GM12878 (cell line): ENCODE data around the gene PRKRIP1. TPM values are rescaled to one million over a fixed set of nuclear protein-coding genes. Genes with fewer than 3 reads are reported as not detected.

Source experiments
- ATAC-seq: fragments of 200-7000 bp; cut with Tn5 transposase; 3 replicates; pipeline ENCODE4 v1.9.1; 2020; ENCODE audit warnings: mild to moderate bottlenecking, moderate library complexity
- BruUV-seq: library from RNA; stranded (reverse); fragments of 400-500 nt; replicated peaks from 2 replicates; lab custom pipeline; 2021; lab: Mats Ljungman, UMichigan
- CTCF ChIA-PET: fragments of 300-600 bp; sonication (Branson Sonifier 250); formaldehyde crosslinking; extraction: SDS; loops from one replicate; lab custom pipeline; 2021; ENCODE audit warnings: inconsistent platforms; lab: Yijun Ruan, JAX
- POLR2A ChIA-PET: fragments of 350-600 bp; formaldehyde crosslinking; extraction: SDS; loops from one replicate; lab custom pipeline; 2021; ENCODE audit warnings: inconsistent platforms; lab: Charles Lee
- RAD21 ChIA-PET: fragments of 300-600 bp; sonication (Branson Sonifier 250); formaldehyde crosslinking; loops from one replicate; lab custom pipeline; 2023; ENCODE audit warnings: antibody characterized with exemption; ENCODE audit not compliant: unreplicated experiment; lab: Charles Lee
- SMC1A ChIA-PET: fragments of 300-600 bp; sonication (Branson Sonifier 250); formaldehyde crosslinking; loops from one replicate; lab custom pipeline; 2023; ENCODE audit not compliant: unreplicated experiment, uncharacterized antibody; lab: Charles Lee
- DNase-seq: peaks from one replicate; pipeline ENCODE4 v3.0.0-alpha.2; 2011; ENCODE audit warnings: low read depth, low spot score
- FAIRE-seq: peaks from 3 replicates; lab custom pipeline; 2011; peaks lifted over from hg19 to GRCh38; lab: Jason Lieb, UNC
- H2AFZ ChIP-seq: 2 replicates; pipeline ENCODE4 v1.6.0; 2011; ENCODE audit warnings: low read depth, low read length, control low read depth; ENCODE audit not compliant: control insufficient read depth
- H3K27ac ChIP-seq: 2 replicates; pipeline ENCODE4 v1.5.1; 2011; ENCODE audit warnings: control low read depth; ENCODE audit not compliant: control insufficient read depth, insufficient read depth
- H3K27me3 ChIP-seq, 2 experiments: replicated peaks in 1 of 2; 2 replicates each; pipeline versions ENCODE4 v1.6.0 to v1.6.1; 2011; ENCODE audit warnings: low read length in 1 of 2; ENCODE audit not compliant: control insufficient read depth in 2 of 2, insufficient read depth in 2 of 2
- H3K36me3 ChIP-seq, 2 experiments: 2 replicates each; pipeline ENCODE4 v1.5.1; 2011; ENCODE audit warnings: low read length in 1 of 2; ENCODE audit not compliant: control insufficient read depth in 2 of 2, insufficient read depth in 2 of 2
- H3K4me1 ChIP-seq: 2 replicates; pipeline ENCODE4 v1.6.1; 2011; ENCODE audit warnings: mild to moderate bottlenecking, low read length, moderate library complexity, mixed read lengths; ENCODE audit not compliant: control insufficient read depth, insufficient read depth
- H3K4me2 ChIP-seq: 2 replicates; pipeline ENCODE4 v1.6.0; 2011; ENCODE audit warnings: control low read depth; ENCODE audit not compliant: control insufficient read depth, insufficient read depth
- H3K4me3 ChIP-seq: fragments of 200-600 bp; sonication (generic); 2 replicates; pipeline ENCODE4 v1.5.1; 2016
- H3K79me2 ChIP-seq: 2 replicates; pipeline ENCODE4 v1.6.0; 2011; ENCODE audit warnings: low read length; ENCODE audit not compliant: control insufficient read depth, insufficient read depth
- H3K9ac ChIP-seq: 2 replicates; pipeline ENCODE4 v1.8.0; 2011; ENCODE audit warnings: low read length, control low read depth, mixed read lengths; ENCODE audit not compliant: control insufficient read depth, insufficient read depth
- H3K9me3 ChIP-seq: replicated peaks from 3 replicates; pipeline ENCODE4 v1.5.1; 2011; ENCODE audit warnings: mild to moderate bottlenecking, low read length; ENCODE audit not compliant: control insufficient read depth, insufficient read depth
- H4K20me1 ChIP-seq: 2 replicates; pipeline ENCODE4 v1.6.0; 2011; ENCODE audit not compliant: control insufficient read depth, insufficient read depth
- CHD1 ChIP-seq: IDR thresholded peaks from 2 replicates; pipeline ENCODE4 v1.6.1; 2012; ENCODE audit warnings: low read depth, low read length, improper control_type of control experiment
- CTCF ChIP-seq, 3 experiments: IDR thresholded peaks in 2 of 3; conservative IDR thresholded peaks in 1 of 3; 2 replicates each; pipeline ENCODE4 v1.5.1; 2011; ENCODE audit warnings: low read depth in 3 of 3, low read length in 3 of 3, mild to moderate bottlenecking in 3 of 3, control low read depth in 2 of 3, moderate library complexity in 2 of 3, inconsistent platforms in 1 of 3, mixed read lengths in 1 of 3; ENCODE audit not compliant: control insufficient read depth in 2 of 3, insufficient read depth in 1 of 3; ENCODE audit errors: extremely low read depth in 1 of 3
- IKZF1 ChIP-seq: fragments of 450-650 bp; conservative IDR thresholded peaks from 2 replicates; pipeline ENCODE4 v1.6.1; 2017; ENCODE audit warnings: antibody characterized with exemption, mild to moderate bottlenecking
- RAD21 ChIP-seq: IDR thresholded peaks from 2 replicates; pipeline ENCODE4 v1.6.1; 2011; ENCODE audit warnings: mild to moderate bottlenecking, low read depth, low read length, moderate library complexity; ENCODE audit not compliant: insufficient read depth
- RUNX3 ChIP-seq: IDR thresholded peaks from 2 replicates; pipeline ENCODE4 v1.6.1; 2012; ENCODE audit warnings: low read length, inconsistent platforms
- SMC3 ChIP-seq: IDR thresholded peaks from 2 replicates; pipeline ENCODE4 v1.6.1; 2011; ENCODE audit warnings: low read length, improper control_type of control experiment, borderline replicate concordance
- ZBTB33 ChIP-seq: fragments of 450-650 bp; IDR thresholded peaks from 2 replicates; pipeline ENCODE4 v1.6.1; 2017; ENCODE audit warnings: mild to moderate bottlenecking
- ZBTB40 ChIP-seq: fragments of 450-650 bp; IDR thresholded peaks from 2 replicates; pipeline ENCODE4 v1.6.1; 2016; ENCODE audit warnings: mild to moderate bottlenecking, moderate library complexity, borderline replicate concordance
- WGBS: methylation state at CpG from one replicate; pipeline ENCODE4 v1.1.6; 2016; ENCODE audit warnings: low lambda C conversion rate; ENCODE audit not compliant: insufficient replicate concordance, insufficient coverage; ENCODE audit errors: missing lambda C conversion rate; 5-methylcytosine and 5-hydroxymethylcytosine counted together
- in situ Hi-C: fragments of 300-500 bp; cut with MboI; formaldehyde crosslinking; loops from 9 replicates; pipeline ENCODE4 v1.14.3; 2018; ENCODE audit warnings: mixed read lengths
- intact Hi-C: fragments of 100-400 bp; cut with micrococcal nuclease; formaldehyde crosslinking; loops from one replicate; pipeline ENCODE4 v1.14.2; 2022; ENCODE audit not compliant: unreplicated experiment
- polyA plus RNA-seq, 11 experiments: library from polyadenylated mRNA; depleted of rRNA in 4 of 11; unstranded in 6 of 11; stranded (reverse) in 5 of 11; fragments of >200 nt; fragmentation: Nextera tagmentation in 4 of 11; fragmentation: Illumina TruSeq in 1 of 11; extraction: Ambion mirVana in 4 of 11; extraction: Trizol in 1 of 11; gene quantifications; 1 replicate in 1 of 11; 2 replicates in 10 of 11; pipeline versions ENCODE4 v1.2.1 to v1.2.3, GENCODE V29; 2011 to 2016; ENCODE audit warnings: inconsistent platforms in 2 of 11, missing spikeins in 2 of 11, low read depth in 1 of 11
- total RNA-seq, 4 experiments: library from RNA; depleted of rRNA in 3 of 4; stranded (reverse); fragments of >200 nt in 3 of 4; fragmentation: Illumina TruSeq in 1 of 4; extraction: Trizol in 1 of 4; gene quantifications; 2 replicates each; pipeline versions ENCODE4 v1.2.1 to v1.2.3, GENCODE V29; 2013 to 2021

Gene PRKRIP1
- total and polyA plus RNA-seq, 10 of the 15 experiments (the other 5 are each of a cell fraction or from before 2014, with no cell fraction given), result 17.0 to 38.4 (median 25.5) TPM

- peaks cover 16% of the 10 kb centered on the region for H3K79me2 ChIP-seq
- H3K27me3 ChIP-seq, result no peaks in the 10 kb centered on the region
- H3K27ac ChIP-seq, result no peak overlapping the region
- no TSS peak for BruUV-seq
- RAD21 ChIA-PET, result interaction anchor here (0.8 to 4.0 kb wide), 7 partner anchors 13 to 55 kb away, joined by 3 to 13 read pairs (median 5); no protein-coding TSS in a partner anchor
- SMC1A ChIA-PET, result interaction anchor here (4.7 to 10.2 kb wide), 3 partner anchors 13 to 37 kb away, joined by 21 to 89 read pairs (median 76); no protein-coding TSS in a partner anchor
- H3K9ac ChIP-seq, result no peak overlapping the region
- peaks cover 6% of the 10 kb centered on the region; the same call in 2 of the 3 replicates for H3K9me3 ChIP-seq
- intact Hi-C loops (no loop called here), in situ Hi-C loops (no loop called here)
- H2AFZ ChIP-seq, result no peak overlapping the region
- POLR2A ChIA-PET, result interaction anchor here (0.5 to 1.4 kb wide), 4 partner anchors 13 to 33 kb away, joined by 3 to 6 read pairs (median 4); no protein-coding TSS in a partner anchor
- peaks cover 11 to 26% of the 10 kb centered on the region in 2 experiments for H3K36me3 ChIP-seq
- DNase-seq (no peak), FAIRE-seq (no peak), ATAC-seq (no peak)
- H3K4me2 ChIP-seq, result no peak overlapping the region
- over 99% methylated on average over 6 of the region's 6 CpGs for WGBS
- peaks cover 36% of the 10 kb centered on the region for H3K4me1 ChIP-seq
- TF ChIP-seq RUNX3 (peak; percentile 46; the same call in 1 of the 2 replicates), CTCF (IDR thresholded peaks at IDR 0.05 in 2 of 3, conservative IDR thresholded peaks at IDR 0.05 in 1 of 3; ENCODE audit: control insufficient read depth in 2 of 3, extremely low read depth in 1 of 3, insufficient read depth in 1 of 3, low read depth in 3 of 3, low read length in 3 of 3) (peak; percentile 46 to 48 (median 47); a peak in 5 of 6 replicates), ZBTB33 (peak; percentile 89), IKZF1 (peak; percentile 38; the same call in 1 of the 2 replicates), RAD21 (peak; percentile 72), ZBTB40 (no peak), SMC3 (peak; percentile 53; the same call in 1 of the 2 replicates), CHD1 (no peak)
- CTCF ChIA-PET, result interaction anchor here (0.8 to 4.6 kb wide), 16 partner anchors 8 to 55 kb away, joined by 3 to 45 read pairs (median 4); partner anchors contain the start of genes ALKBH4 and LRWD1
- H4K20me1 ChIP-seq, result no peaks in the 10 kb centered on the region
- H3K4me3 ChIP-seq, result no peak overlapping the region
These were observed 16.4 kb downstream of the PRKRIP1 start for GRCh38 chr7:102412548-102412947.
